ENCODE results near the gene CNOT6.

Gene CNOT6

GRCh38 chr5:180491496-180491895, 2.7 kb upstream of the CNOT6 start:
- H3K27ac ChIP-seq (ENCODE audit: extremely low read depth, low read depth, low read length) = no peak overlapping the region
- TF ChIP-seq CTCF (tag by site-specific recombination; IDR thresholded peaks at IDR 0.05) (peak; percentile 43; the same call in 1 of the 2 replicates), GLIS1 (tag by site-specific recombination; IDR thresholded peaks at IDR 0.05) (peak; percentile 87), SCRT2 (tag by site-specific recombination; IDR thresholded peaks at IDR 0.05) (0 out of 2 replicates have a peak, but pooled peaks have one; percentile 27), ZNF48 (tag by site-specific recombination; IDR thresholded peaks at IDR 0.05) (no peak), ZIC2 (tag by site-specific recombination; IDR thresholded peaks at IDR 0.05) (peak; percentile 76), ZFP3 (tag by site-specific recombination; IDR thresholded peaks at IDR 0.05; ENCODE audit: low read depth) (no peak), OSR2 (tag by site-specific recombination; IDR thresholded peaks at IDR 0.05) (peak; percentile 23; the same call in 1 of the 2 replicates), ZNF280C (tag by site-specific recombination; IDR thresholded peaks at IDR 0.05) (no peak), ZNF423 (tag by site-specific recombination; IDR thresholded peaks at IDR 0.05) (0 out of 2 replicates have a peak, but pooled peaks have one; percentile 26), ZFHX2 (tag by site-specific recombination; conservative IDR thresholded peaks at IDR 0.05) (peak; percentile 40; the same call in 1 of the 2 replicates), ZNF211 (tag by site-specific recombination; IDR thresholded peaks at IDR 0.05; ENCODE audit: low read depth) (no peak), ZNF335 (tag by site-specific recombination; conservative IDR thresholded peaks at IDR 0.05) (0 out of 2 replicates have a peak, but pooled peaks have one; percentile 27)
- POLR2A ChIA-PET = no interaction called here
- CTCF ChIA-PET = interaction anchor here (0.5 to 0.6 kb wide), 4 partner anchors 95 to 864 kb away, joined by 3 to 4 read pairs (median 4); no protein-coding TSS in a partner anchor
- H3K4me3 ChIP-seq (ENCODE audit: low read depth, low read length) = no peak overlapping the region
- no peaks in the 10 kb centered on the region for H3K9me3 ChIP-seq (ENCODE audit: control insufficient read depth, insufficient read depth, low read depth, low read length)
- H3K4me1 ChIP-seq (ENCODE audit: control insufficient read depth, insufficient read depth, low read length) = peaks cover 5% of the 10 kb centered on the region; the same call in 1 of the 2 replicates
- H3K36me3 ChIP-seq (ENCODE audit: control insufficient read depth in 2 of 2, insufficient read depth in 1 of 2, low read length in 2 of 2) = peaks cover 6% of the 10 kb centered on the region in 2 experiments; a peak in 2 of 3 replicates

GRCh38 chr5:180492226-180492903, 1.8 kb upstream of the CNOT6 start:
- ChIA-PET POLR2A (interaction anchor here (0.6 kb wide), 1 partner anchor 7 kb away, joined by 5 read pairs; no protein-coding TSS in a partner anchor), CTCF (interaction anchor here (1.1 kb wide), 1 partner anchor 198 kb away, joined by 6 read pairs; no protein-coding TSS in a partner anchor)
- Histone ChIP-seq H3K27ac (ENCODE audit: extremely low read depth, low read depth, low read length) (no peak overlapping the region), H3K36me3 (ENCODE audit: control insufficient read depth in 2 of 2, insufficient read depth in 1 of 2, low read length in 2 of 2) (peaks cover 10 to 15% of the 10 kb centered on the region in 2 experiments; a peak in 2 of 3 replicates), H3K4me3 (ENCODE audit: low read depth, low read length) (no peak overlapping the region), H3K4me1 (ENCODE audit: control insufficient read depth, insufficient read depth, low read length) (peaks cover 6% of the 10 kb centered on the region; the same call in 1 of the 2 replicates), H3K9me3 (ENCODE audit: control insufficient read depth, insufficient read depth, low read depth, low read length) (no peaks in the 10 kb centered on the region)
- TF ChIP-seq BCL11B (tag by site-specific recombination; IDR thresholded peaks at IDR 0.05; ENCODE audit: low read depth) (no peak), ZNF341 (tag by site-specific recombination; IDR thresholded peaks at IDR 0.05; ENCODE audit: low read depth) (peak; percentile 89)

GRCh38 chr5:180494510-180495181, 467 bp downstream of the CNOT6 start:
- Histone ChIP-seq H3K4me1 (ENCODE audit: control insufficient read depth, insufficient read depth, low read length) (peaks cover 11% of the 10 kb centered on the region; the same call in 1 of the 2 replicates), H3K36me3 (ENCODE audit: control insufficient read depth in 2 of 2, insufficient read depth in 1 of 2, low read length in 2 of 2) (peaks cover 10 to 22% of the 10 kb centered on the region in 2 experiments; a peak in 2 of 3 replicates), H3K27ac (ENCODE audit: extremely low read depth, low read depth, low read length) (peak overlapping the region; percentile 92), H3K4me3 (ENCODE audit: low read depth, low read length) (peak overlapping the region; percentile 99), H3K9me3 (ENCODE audit: control insufficient read depth, insufficient read depth, low read depth, low read length) (no peaks in the 10 kb centered on the region)
- POLR2A ChIA-PET = interaction anchor here (1.0 kb wide), 1 partner anchor 10 kb away, joined by 5 read pairs; no protein-coding TSS in a partner anchor
- CTCF ChIA-PET = interaction anchor here (0.6 kb wide), 1 partner anchor 10 kb away, joined by 3 read pairs; no protein-coding TSS in a partner anchor
- no peak for TF ChIP-seq ZNF521 (tag by site-specific recombination; IDR thresholded peaks at IDR 0.05)
- peak; percentile 69; the same call in 1 of the 2 replicates for TF ChIP-seq CTCF (tag by site-specific recombination; IDR thresholded peaks at IDR 0.05)
- no peak for TF ChIP-seq ZNF184 (tag by site-specific recombination; IDR thresholded peaks at IDR 0.05)
- TF ChIP-seq SETDB1 (IDR thresholded peaks at IDR 0.05; ENCODE audit: insufficient read length, low read length) = no peak
- 0 out of 2 replicates have a peak, but pooled peaks have one; percentile 20 for TF ChIP-seq ZNF335 (tag by site-specific recombination; conservative IDR thresholded peaks at IDR 0.05)
- no peak for TF ChIP-seq ZNF404 (tag by site-specific recombination; IDR thresholded peaks at IDR 0.05)
- no peak; the same call in 1 of the 2 replicates for TF ChIP-seq ZNF561 (tag by site-specific recombination; IDR thresholded peaks at IDR 0.05; ENCODE audit: borderline replicate concordance)
- no peak for TF ChIP-seq ZNF274 (IDR thresholded peaks at IDR 0.05; ENCODE audit: low read length)
- no peak for TF ChIP-seq ZNF274 (tag by site-specific recombination; IDR thresholded peaks at IDR 0.05; ENCODE audit: borderline replicate concordance)
- peak; percentile 77; the same call in 1 of the 2 replicates for TF ChIP-seq KLF10 (tag by site-specific recombination; IDR thresholded peaks at IDR 0.05)
- TF ChIP-seq ZNF223 (tag by site-specific recombination; IDR thresholded peaks at IDR 0.05) = no peak
